NOMO-1 treated with dmso at 0.1 percent for 144 hours (cell line): Measurements from ENCODE around the gene PIGX.

Source experiments
- DNase-seq: peaks from one replicate; lab custom pipeline; 2025; ENCODE audit not compliant: unreplicated experiment; lab: John Stamatoyannopoulos, UW

The PIGX gene

DNA sequence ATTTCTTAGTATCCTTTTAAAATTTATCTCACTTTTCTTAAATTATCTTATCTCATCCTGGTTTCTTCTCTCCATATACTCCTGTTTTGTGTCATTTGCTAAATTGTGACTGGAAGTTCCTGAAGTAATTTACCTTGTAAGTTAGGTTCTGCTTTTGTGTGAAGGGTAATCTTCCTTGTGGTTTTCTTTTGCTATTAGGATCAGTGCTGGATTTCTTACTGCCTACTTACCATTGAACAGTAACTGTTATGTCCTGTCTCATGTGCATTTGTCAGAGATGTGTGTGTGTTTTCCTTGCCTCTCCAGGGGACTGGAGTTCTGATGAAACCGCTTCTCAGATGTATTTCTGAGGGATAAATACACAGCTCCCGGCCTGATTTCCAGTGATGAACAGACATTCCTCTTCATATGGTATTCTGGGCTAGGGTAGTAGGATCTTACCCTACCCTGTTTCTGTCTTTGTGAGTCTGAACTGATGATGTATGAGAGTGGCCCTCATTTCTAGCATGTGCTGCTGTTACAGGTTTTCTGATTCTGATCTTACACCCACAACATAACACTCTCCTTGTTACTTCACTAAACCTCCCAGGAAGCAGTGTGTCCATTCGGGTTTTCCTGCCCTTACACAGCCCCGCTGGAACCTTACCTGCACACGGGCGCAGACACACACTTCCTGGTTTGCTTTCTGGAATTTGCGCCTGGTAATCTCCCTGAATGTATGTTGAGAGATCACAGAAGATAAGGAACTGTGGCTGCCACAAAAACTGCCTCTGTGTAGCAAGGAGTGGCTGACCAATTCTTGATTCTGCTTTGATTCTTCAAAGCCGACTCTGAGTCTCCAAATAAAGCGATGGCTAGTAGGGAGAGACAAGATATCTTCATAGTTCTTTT, 42.2 kb downstream of the PIGX start:
- no peak for DNase-seq

DNA sequence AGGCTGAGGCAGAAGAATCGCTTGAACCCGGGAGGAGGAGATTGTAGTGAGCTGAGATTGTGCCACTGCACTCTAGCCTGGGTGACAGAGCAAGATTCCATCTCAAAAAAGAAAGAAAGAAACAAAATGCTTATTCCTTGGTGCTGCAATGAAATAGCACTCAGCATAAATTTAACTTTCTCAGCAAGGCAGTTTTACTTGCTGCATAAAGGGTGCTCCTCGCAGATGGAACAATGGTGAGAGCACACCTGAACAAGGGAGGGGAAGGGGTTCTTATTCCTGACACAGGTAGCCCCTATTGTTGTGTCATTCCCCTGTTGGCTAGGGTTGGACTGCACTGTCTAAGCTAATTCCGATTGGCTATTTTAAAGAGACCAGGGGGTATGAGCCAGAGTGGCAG, 44.6 kb downstream of the PIGX start:
- no peak for DNase-seq

DNA sequence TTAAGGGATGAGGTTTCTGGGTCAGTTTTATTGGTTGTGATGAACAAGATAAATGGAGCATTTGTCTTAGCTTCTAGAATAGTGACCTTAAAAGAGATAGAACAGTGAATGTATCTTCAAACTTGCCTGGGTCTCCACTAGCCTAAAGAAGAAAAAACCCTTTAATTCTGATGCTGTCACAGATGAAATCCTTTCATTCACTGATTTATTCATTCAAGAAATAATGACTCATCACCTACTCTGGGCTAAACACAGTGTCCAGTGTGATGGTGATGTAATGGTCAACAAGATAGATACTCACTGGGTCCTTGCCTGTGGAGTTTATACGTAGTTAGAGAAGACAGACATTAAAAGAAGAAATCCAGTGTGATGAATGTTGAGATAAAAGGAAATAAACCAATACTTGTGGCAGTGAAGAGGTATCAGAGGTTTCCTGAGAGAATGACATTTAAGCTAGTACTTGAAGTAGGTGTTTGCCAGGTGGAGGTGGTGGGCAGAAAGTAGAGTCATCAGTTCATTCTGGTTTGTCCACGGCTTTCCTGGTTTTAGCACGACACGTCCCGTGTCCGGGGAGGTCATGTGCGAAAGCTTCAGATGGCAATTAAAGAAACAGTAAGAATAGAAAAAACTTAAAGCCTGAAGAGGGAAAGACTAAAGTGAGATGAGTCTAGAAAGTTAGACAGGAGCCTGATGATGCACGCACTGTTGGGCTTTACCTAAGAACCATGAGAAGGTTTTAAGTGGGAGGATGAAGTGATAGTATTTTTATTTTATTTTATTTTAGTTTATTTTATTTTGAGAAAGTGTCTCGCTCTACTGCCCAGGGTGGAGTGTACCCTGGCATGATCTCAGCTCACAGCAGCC, 45.9 kb downstream of the PIGX start:
- DNase-seq = no peak

DNA sequence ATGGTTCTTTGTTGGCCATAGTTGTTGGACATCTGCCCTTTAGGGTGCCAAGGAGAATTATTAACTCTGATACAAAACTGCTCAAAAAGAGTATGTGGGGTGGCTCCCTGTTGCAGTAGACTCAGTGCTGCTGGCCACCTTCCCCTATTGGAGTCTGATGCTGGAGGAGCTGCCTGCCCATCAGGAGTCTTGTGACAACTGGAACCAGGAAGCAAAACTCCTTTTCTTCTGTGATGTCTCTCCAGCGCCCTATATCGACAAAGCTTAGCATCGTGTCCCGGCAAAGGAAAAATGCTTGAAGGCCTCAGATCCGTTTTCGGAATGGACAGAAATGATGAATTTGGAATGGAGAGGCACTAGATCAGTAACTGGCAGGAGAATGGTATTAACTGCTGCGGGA, 51.0 kb downstream of the PIGX start:
- no peak for DNase-seq

DNA sequence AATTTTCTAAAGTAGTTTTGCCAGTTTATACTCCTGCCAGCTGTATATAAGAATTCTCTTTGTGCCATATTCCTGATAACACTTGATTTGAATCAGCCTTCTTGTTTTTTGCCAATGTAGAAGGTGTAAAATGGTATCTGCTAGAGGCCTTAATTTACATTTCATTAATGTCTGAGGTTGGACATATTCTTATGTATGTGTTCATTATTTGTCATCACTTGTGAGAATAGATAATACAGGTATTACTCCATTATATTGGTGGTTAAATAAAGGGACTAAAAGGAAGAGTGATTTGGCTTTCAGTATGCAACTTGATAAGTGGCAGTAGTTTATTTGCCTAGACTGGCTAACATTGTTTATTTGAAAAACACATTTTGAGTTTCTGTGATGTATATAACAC, 53.3 kb downstream of the PIGX start:
- DNase-seq = no peak

DNA sequence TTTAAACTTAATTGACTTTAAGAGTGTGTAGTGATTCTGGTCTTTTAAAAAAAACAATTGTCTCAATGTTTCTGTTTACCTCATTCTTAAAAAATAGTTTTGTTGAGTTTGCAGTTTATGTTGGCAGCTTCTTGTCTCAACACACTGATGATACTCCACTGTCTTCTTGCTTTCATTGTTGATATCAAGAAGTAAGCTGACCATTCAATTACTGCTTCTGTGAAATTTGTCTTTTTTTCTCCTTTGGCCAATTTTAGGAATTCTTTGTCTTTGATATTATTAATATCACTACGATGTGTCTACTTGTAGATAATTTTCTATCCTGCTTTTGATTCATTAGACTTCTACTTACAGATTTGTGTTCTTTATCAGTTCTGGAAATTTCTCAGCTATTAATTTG, 58.9 kb downstream of the PIGX start:
- DNase-seq = no peak

DNA sequence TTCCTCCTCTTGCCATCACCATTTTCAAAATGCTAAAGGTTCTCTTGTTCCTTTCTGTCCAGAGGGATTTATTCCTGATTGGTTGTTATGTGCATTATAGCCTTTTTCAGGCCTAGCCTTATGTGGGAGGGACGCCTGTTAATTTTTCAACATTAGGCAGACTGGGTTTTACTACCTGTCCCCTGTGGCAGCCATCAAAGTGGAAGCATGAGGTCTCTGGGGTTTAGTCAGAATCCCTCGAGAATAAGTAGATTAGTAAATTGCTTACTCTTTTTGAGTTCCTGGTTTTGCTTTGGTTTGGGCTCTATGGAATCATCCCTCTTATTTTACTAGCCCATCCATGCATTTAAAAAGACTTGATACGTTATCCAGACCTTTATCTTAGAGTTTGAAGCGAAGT, 59.9 kb downstream of the PIGX start:
- DNase-seq = no peak

DNA sequence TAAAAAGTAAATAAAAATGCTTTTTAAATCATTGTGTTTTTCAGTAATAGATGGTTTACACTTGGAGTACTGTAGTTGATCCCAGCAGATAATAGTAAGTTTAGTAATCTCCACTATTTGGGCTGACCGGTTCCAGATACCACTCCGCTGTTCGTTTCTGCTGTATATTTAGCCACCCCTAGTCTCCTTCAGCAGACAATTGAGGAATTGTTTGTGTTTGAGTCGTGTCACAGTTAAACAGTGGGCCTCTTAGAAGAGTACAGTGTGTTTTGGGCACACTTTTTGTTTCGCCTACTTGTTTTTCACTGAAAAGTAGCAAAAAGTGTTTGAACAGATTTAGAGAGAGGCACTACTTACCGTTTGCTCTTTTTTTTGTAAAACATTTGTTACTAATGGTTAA, 60.7 kb downstream of the PIGX start:
- no peak for DNase-seq

DNA sequence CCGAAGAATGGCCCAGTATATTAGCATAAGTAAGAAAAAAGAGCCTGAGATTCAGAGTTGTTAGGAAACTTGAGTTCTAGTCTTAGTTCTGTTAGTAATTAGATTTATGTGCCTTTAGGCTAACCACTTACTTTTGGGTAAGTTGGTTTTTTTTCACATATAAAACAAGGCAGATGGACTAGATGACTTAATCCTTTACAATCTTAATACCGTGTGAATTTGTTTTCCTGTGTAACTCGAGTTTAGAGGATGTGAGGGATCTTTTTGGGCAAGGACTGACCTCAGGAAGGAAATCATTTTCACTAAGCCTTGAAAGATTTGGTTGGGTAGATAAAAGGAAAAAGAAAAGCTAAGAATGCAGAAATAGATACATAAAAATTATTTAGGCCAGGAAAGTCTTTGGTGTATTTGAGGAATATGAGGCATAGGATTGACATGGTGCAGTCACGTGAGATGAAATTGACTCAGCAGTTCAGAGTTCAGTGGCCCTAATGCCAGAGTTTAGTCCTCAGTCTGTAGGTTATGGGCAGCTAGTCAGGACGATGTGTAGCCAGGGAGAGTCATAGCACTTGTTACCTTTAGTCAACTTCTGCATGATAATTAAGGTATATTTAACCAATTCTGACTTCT, 62.1 kb downstream of the PIGX start:
- DNase-seq = no peak

DNA sequence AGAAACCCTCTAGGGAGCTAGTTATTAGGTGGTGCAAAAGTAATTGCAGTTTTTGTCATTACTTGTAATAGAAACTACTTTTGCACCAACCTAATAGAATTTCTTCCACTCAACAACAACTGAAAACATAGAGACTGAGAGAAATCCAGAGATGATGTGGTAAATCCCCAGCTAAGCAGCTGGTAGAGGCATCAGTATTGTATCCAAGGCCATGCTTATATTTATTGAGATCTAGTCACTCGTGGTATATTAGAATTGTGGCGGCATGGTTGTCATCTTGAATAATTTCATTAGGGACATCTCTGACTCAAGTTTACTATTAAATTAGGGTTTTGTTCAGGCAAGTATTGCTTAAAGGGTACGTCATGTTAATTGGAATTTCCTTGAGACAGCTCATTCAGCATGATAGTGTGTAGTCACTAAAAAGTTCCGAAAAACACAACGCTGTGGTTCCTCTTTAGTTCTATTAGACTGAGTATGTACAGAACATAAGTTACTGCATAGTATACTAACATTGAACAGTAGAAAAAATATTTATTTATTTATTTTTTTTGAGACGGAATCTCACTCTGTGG, 62.8 kb downstream of the PIGX start:
- no peak for DNase-seq

DNA sequence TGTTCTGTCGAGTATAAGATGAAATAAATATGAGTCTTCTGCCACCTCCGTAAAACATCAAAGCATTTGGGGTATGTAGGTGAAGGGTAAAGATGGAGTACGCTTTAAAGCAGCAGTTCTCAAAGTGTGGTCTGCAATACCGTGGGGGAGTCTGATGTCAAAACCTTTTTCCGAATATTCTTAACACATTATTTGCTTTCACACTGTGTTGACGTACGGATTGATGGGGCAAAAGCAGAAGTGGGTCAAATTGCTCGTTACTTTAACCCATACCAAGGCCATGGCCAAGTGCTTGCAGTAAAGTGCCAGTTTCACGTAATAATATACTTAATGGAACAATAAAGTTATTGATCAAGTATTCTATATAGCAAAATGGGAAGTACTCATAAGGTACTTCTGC, 63.8 kb downstream of the PIGX start:
- DNase-seq = peak; percentile 62

DNA sequence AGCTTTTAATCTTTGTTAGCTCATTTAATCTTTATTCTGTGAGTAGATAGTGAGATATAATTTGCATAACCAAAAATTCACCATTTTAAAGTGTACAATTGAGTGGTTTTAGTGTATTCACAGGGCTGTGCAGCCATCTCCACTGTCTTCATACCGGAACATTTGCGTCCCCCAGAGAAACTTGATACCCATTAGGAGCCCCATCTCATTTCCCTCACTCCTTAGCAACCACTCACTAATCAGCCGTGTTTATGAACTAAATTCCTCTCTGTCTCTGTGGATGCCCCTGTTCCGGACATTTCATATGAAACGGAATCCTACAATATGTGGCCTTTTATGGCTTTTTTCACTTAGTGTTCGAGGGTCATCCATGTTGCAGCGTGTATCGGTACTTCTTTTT, 65.7 kb downstream of the PIGX start:
- DNase-seq = no peak

DNA sequence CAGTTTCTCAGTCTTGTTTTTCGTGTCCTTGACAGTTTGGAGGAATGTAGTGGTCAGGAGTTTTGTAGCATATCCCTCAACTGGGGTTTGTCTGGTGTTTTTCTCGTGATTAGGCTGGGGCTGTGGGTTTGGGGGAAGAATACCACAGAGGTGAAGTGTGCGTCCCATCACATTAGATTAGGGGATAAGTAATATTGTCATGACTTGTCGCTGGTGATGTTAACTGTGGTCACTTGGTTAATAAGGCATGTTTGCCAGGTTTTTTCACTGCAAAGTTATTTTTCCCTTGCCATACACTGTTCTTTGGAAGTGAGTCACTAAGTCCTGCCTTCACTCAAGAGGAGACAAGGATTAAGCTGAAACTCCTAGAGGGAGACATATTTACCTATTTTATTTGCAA, 66.6 kb downstream of the PIGX start:
- no peak for DNase-seq

DNA sequence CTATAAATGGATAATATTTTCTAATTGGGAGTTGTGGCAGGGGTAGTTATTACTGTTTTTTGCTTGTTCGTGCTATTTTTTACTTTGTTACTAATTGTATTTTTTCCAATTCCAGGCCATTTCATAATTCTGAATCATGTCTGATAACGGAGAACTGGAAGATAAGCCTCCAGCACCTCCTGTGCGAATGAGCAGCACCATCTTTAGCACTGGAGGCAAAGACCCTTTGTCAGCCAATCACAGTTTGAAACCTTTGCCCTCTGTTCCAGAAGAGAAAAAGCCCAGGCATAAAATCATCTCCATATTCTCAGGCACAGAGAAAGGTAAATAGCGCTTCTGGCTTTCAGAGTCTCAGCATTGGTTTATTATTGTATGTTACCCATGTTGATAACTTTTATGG, 70.3 kb downstream of the PIGX start:
- DNase-seq = no peak
